ENCODE results near the gene ZSWIM4.
A peak's percentile ranks its signal among the peaks of the same experiment; 100 is the strongest.

ZSWIM4 gene

GRCh38 chr19:13838435-13839129 is 43.3 kb downstream of the ZSWIM4 start:
- no peak for DNase-seq

- peak; percentile 88 for DNase-seq
Measured at GRCh38 chr19:13839130-13839937, 44.1 kb downstream of the ZSWIM4 start.

- no peak for DNase-seq
Measured at GRCh38 chr19:13839938-13840304, 44.7 kb downstream of the ZSWIM4 start.

GRCh38 chr19:13840305-13841085 is 45.3 kb downstream of the ZSWIM4 start:
- DNase-seq: peak; percentile 79

GRCh38 chr19:13841086-13841961 is 46.1 kb downstream of the ZSWIM4 start:
- peak; percentile 68 for DNase-seq

GRCh38 chr19:13841962-13842290 is 46.7 kb downstream of the ZSWIM4 start:
- DNase-seq: no peak

GRCh38 chr19:13842291-13843103 is 47.3 kb downstream of the ZSWIM4 start:
- DNase-seq: peak; percentile 92

- no peak for DNase-seq
Measured at GRCh38 chr19:13843104-13843921, 48.1 kb downstream of the ZSWIM4 start.

- DNase-seq: peak; percentile 51
Measured at GRCh38 chr19:13844130-13844631, 48.9 kb downstream of the ZSWIM4 start.

GRCh38 chr19:13846557-13847406 is 51.5 kb downstream of the ZSWIM4 start:
- DNase-seq: peak; percentile 100

GRCh38 chr19:13847407-13848339 is 52.4 kb downstream of the ZSWIM4 start:
- peak; percentile 91 for DNase-seq

GRCh38 chr19:13848340-13848677 is 53.1 kb downstream of the ZSWIM4 start:
- no peak for DNase-seq

- DNase-seq: no peak
Measured at GRCh38 chr19:13848798-13849676, 53.8 kb downstream of the ZSWIM4 start.

- peak; percentile 86 for DNase-seq
Measured at GRCh38 chr19:13849991-13850909, 55.0 kb downstream of the ZSWIM4 start.

GRCh38 chr19:13850910-13851733 is 55.9 kb downstream of the ZSWIM4 start:
- DNase-seq: peak; percentile 85

Measured in CD4-positive, alpha-beta T cell treated with Interleukin-15 for 1 hour (primary cell).